Stimulated activated CD4-positive, alpha-beta T cell treated with anti-CD3 and anti-CD28 coated beads, TNF-alpha, amount 100 ng/mL, for 4 hours (primary cell): ENCODE measurements around the gene ATP6V1G3.
"Not testable (repeated sequence)": the region's sequence is repeated elsewhere in the genome, so short reads cannot be mapped to it uniquely, and the experiment has no call there.

ENCODE experiments used
- DNase-seq, 3 experiments: peaks; one replicate each; pipeline ENCODE4 v3.0.0-alpha.2; 2020; ENCODE audit warnings: low read depth in 3 of 3

ATP6V1G3 gene

DNA sequence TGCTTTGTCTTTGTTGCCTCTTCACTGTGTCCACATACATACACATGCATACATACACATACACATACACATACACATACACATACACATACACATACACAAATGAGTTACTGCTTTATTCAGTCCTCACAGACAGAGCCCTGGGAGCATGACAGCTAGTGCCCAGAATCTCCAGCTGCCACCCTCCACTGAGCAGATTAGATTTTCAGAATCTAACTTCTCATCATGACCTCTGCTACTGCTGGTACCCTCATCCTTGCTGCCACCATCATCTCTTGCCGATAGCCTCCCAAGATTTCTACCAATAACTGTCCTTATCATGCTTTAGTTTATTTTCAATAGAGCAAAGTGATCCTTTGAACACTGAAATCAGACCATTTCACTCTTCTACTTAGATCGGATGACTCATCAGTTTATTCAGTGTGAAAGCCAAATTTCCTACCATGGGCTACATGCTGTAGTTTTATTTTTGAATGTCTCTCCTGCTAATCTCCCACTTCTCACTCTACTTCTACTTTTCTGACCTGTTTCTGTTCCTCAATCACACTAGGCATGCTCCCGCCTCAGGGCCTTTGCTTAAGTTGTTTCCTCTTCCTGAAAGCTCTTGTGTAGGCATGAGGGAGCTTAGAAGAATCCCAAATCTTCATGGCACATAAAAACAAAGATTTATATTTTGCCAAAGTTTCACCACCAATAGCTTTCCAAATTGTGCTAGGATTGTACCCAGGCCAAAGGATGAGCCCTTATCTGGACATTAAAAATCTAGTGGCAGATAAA lies 43.0 kb downstream of the ATP6V1G3 start:
- DNase-seq, result no peak

DNA sequence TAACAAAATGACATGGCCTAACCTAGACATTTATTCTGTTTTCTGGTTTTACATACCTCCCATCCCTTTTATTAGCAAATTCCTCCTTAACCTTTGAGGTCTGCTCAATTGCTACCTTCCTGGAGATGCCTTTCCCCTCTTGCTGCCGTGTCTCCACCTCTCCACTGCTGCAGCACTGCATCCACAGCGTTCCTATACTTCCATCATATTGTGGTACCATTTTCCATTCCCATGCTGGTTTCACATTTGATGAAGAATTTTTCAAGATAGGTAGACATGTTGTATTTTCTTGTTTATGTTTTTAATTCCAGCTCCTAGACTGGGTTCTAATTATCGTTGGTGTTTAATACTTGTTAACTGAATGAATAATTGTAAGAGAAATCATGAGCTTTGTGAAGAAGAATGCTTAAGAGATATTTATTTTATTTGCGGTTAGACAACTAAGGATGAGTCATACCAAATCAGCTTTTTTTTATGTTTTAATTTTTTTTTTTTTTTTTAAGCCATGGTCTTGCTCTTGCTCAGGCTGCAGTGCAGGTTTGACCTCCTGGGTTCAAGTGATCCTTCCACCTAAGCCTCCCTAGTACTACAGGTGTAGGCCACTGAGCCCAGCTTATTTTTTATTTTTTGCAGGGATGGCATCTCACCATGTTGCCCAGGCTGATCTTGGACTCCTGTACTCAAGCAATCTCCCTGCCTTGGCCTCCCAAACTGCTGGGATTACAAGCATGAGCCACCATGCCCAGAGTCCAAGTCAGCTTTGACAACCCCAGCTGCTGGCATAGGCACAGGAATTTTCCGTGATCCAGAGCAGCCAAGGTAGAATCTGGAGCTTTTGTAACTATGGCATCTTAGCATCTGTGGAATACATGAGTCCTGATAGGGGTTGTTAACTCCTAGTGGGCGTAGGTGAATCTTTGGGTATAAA lies 44.0 kb downstream of the ATP6V1G3 start:
- no peak for DNase-seq

- no peak for DNase-seq
Observed at GRCh38 chr1:198495631-198496030, 44.8 kb downstream of the ATP6V1G3 start.

DNA sequence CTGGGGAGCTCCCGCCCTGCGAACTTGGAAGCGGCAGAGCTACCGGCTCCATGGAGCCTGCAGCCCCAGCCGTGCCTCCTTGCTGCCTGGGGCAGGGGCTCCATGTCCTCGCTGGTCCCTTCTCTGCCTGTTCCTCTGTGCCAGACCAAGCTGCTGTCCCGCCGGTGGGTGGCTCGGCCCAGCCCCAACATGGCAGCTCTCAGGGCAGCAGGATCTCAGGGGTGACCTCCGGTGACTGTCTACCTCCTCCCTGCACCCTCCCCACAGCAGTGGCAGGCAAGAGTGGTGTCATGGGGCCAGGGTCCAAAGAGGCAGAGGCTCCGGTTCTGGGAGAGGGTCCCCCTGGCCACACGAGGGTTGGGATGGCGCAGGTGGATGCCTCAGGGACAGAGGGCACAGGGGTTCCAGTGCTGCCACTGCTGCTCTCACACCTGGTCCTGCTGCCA lies 45.8 kb downstream of the ATP6V1G3 start:
- DNase-seq, result no peak

DNA sequence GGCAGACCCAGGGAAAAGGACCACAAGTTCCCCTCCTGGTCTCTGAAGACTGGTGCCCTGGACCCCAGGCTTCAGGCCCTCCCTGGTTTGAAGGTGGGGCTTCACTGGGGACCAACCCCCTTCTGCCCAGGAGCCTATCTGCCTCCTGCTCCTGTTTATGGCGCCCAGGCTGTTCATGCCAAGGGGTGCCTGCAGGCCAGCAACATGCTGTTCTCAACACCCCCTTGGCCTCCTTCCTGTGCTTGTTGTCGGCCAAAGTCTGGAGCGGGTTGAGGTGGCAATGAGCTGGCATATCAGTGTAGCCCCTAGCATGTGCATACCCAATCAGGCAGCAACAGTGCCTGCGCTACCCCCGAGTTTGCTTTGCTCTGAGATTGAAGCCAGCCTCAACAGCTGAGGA lies 46.3 kb downstream of the ATP6V1G3 start:
- DNase-seq, result no peak

- DNase-seq, result no peak
Observed at GRCh38 chr1:198493329-198493728, 47.2 kb downstream of the ATP6V1G3 start.

DNA sequence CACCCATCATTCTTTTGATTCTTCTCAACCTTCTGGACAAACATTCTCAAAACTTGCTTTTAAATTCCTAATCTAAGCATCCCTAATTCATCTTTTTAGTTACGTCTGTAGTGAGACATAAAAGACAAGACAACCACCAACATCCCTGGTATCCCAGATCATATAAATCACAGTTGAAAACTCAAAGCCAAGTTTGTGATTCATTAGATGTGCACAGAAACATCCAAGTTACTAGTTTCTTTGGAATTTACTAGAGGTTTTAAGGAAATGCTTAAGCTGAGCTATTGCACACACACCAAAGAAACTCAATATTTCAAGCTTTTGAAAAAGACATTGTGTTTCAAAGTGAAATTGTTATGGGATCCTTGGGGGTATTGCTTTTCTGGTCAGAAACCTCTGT lies 47.6 kb downstream of the ATP6V1G3 start:
- no peak for DNase-seq

DNA sequence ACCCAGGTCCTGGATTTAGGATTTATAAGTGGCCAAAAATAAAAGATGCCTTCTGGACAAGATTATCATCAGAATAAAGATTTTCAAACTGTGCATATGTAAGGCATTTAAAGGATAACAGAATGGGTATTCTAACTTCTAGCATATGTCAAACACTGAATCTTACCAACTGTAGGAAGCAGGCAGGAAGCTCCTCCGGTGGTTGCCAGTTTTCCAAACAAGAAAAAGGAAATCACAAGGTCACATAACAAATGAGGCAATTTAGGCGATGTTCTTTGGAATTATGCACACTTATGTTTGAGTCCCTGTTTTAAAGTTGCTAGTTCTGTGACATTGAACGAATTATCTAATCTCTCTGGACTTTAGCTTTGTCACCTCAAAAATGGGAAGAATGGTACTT lies 48.9 kb downstream of the ATP6V1G3 start:
- no peak for DNase-seq

DNA sequence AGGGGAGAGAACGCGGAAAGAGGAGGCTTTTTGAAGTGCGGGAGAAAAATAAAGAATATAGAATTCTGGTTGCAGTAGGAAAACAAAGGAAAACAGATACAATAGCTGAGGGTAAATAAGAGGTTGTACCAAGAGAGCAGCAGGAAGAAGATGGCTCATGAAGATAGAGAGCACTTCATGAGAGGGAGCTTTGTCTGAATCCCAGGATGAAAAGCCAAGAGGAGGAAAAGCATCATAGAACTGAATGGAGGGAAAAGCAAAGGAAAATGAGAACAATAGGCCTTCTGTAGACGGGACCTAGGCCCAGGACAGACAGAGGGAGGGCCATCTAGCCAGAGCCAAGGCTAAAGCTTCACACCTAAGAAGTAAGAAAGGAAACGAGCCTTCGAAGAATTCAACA lies 49.5 kb downstream of the ATP6V1G3 start:
- DNase-seq, result no peak

DNA sequence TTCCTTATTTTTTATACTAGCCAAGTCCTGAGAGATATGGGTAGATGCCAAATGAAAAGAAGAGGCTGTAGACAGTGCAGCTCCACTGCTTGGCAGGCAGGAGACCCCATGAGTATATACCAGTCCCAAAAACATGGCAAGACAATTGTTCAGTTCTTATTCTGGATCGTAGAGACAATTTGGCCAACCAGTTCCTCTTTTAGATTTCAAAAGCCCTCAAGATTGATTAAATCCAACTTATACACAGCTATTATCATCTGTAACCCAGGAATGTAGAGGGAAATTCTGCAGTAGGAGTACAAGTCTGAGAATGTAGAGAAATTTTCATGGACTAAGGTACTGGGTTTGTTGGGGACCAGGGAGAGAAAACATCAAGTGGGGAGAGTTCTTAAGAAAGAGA lies 50.3 kb downstream of the ATP6V1G3 start:
- DNase-seq, result no peak

DNA sequence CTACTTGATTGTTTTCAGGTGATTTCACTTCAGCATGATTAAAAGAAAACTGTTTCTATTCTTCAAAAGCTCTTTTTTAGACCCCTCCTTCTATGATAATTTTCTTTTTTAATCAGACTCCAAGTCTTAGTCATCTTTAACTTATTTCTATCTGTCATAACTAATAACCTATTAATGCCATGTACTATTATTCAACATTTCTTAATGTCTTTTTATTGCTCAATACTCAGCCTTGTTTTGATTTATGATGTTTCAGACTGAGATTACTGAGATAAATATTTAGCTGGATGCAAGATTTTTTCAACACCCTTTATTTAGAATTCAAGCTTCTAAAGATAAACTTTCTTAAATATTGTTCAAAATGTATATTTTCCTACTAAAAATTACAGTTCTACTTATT lies 53.6 kb downstream of the ATP6V1G3 start:
- no peak for DNase-seq

DNA sequence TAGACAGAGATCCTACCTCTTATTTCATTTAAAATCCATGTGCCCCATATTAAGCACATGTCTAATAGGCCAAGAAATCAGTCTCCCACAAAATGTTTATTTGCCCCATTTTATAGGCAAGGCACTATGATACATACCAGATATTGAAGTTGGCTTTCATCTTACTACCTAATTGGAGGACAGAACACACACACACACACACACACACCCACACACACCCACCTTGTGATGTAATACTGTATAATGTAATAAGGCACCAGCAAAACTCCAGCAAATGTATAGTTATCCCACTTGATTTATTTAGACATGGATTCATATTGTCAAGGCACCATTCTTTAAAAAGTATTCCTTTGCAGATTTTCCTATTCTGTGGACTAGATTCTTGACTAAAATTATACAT lies 56.8 kb downstream of the ATP6V1G3 start:
- DNase-seq, result no peak

- DNase-seq, result no peak
Observed at GRCh38 chr1:198483006-198483405, 57.5 kb downstream of the ATP6V1G3 start.

GRCh38 chr1:198481661-198482060 lies 58.8 kb downstream of the ATP6V1G3 start:
- no peak for DNase-seq

DNA sequence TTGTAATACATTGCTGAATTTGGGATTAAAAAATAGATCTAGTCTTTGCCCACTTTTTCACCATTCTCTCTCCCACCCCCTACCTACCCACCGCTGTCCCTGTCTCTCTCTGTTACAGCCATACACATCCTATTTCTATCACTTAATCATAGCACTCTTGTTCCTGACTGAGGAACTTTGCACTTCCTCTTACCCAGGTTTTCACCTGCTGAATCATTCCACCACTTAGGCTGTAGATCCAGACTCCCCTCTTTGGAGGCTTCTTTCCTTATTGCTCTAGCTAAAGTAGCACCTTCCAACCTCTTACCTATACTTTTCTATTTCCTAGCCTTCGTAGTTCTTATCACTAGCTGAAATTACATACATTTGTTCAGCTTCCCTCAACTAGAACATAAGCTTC lies 59.6 kb downstream of the ATP6V1G3 start:
- DNase-seq, result no peak

- not testable (repeated sequence) for DNase-seq
Observed at GRCh38 chr1:198477354-198477753, 63.1 kb downstream of the ATP6V1G3 start.
